GM12873 (cell line): Measurements from ENCODE around the gene MYO7B.
A peak's percentile ranks its signal among the peaks of the same experiment; 100 is the strongest.

Experiments
- CTCF ChIP-seq: IDR thresholded peaks from 2 replicates; pipeline ENCODE4 v1.5.1; 2012; ENCODE audit warnings: low read depth, mild to moderate bottlenecking, moderate library complexity, low read length, control low read depth; ENCODE audit not compliant: insufficient read depth; ENCODE audit errors: missing control alignments

Gene MYO7B

GRCh38 chr2:127636248-127637235 lies 101.1 kb downstream of the MYO7B start:
- no peak for TF ChIP-seq CTCF

- no peak for TF ChIP-seq CTCF
Observed at GRCh38 chr2:127637236-127637630, 101.8 kb downstream of the MYO7B start.

- no peak for TF ChIP-seq CTCF
Observed at GRCh38 chr2:127637725-127638252, 102.3 kb downstream of the MYO7B start.

GRCh38 chr2:127638361-127639110 lies 103.1 kb downstream of the MYO7B start:
- TF ChIP-seq CTCF, result no peak

GRCh38 chr2:127639111-127639474 lies 103.6 kb downstream of the MYO7B start:
- TF ChIP-seq CTCF, result no peak

- TF ChIP-seq CTCF, result peak; percentile 49
Observed at GRCh38 chr2:127640082-127641072, 104.9 kb downstream of the MYO7B start.
